Vagina (tissue), 2 donors: ENCODE measurements around the gene CACNA2D4. TPM values are rescaled to one million over a fixed set of nuclear protein-coding genes. Genes with fewer than 3 reads are reported as not detected.

Experiments used
- DNase-seq, 2 donors: peaks; one replicate each; pipeline ENCODE4 v3.0.0-alpha.2; 2017; ENCODE audit errors: extremely low spot score in 2 of 2
- H3K27ac ChIP-seq: fragments of 200-600 bp; sonication (generic); one replicate; pipeline ENCODE4 v1.5.1; 2019
- H3K27me3 ChIP-seq: fragments of 200-600 bp; sonication (generic); one replicate; pipeline ENCODE4 v1.5.1; 2019
- H3K36me3 ChIP-seq, 2 donors: fragments of 200-600 bp; sonication (generic); one replicate each; pipeline ENCODE4 v1.5.1; 2017 to 2019
- H3K4me1 ChIP-seq: fragments of 200-600 bp; sonication (generic); one replicate; pipeline ENCODE4 v1.5.1; 2019
- H3K4me3 ChIP-seq, 2 donors: fragments of 200-600 bp; sonication (generic); 1 replicate in 1 of 2; 2 replicates in 1 of 2; pipeline ENCODE4 v1.5.1; 2016 to 2019
- H3K9me3 ChIP-seq: fragments of 200-600 bp; sonication (generic); one replicate; pipeline ENCODE4 v1.5.1; 2019
- POLR2A ChIP-seq, 2 donors: fragments of 450-650 bp; IDR thresholded peaks; one replicate each; pipeline ENCODE4 v1.6.1; 2017; ENCODE audit warnings: antibody characterized with exemption in 2 of 2, mild to moderate bottlenecking in 2 of 2, moderate library complexity in 2 of 2
- POLR2AphosphoS5 ChIP-seq, 2 donors: sonication (generic); formaldehyde crosslinking; IDR thresholded peaks; one replicate each; pipeline ENCODE4 v1.9.0; 2017; ENCODE audit warnings: antibody characterized with exemption in 2 of 2, mild to moderate bottlenecking in 2 of 2, low read depth in 1 of 2; ENCODE audit not compliant: insufficient read depth in 1 of 2
- intact Hi-C: fragments of 100-400 bp; cut with DNase I; formaldehyde crosslinking; loops from one replicate; pipeline ENCODE4 v1.15.1; 2023
- total RNA-seq: library from RNA; depleted of rRNA; stranded (reverse); fragments of >200 nt; gene quantifications from one replicate; pipeline ENCODE4 v1.2.3, GENCODE V29; 2016
- TF ChIP-seq, protein P1 (sequence below), 3 experiments: fragments of 450-650 bp in 2 of 3; fragments of 200-600 bp in 1 of 3; sonication (generic) in 1 of 3; IDR thresholded peaks; one replicate each; pipeline ENCODE4 v1.5.1; 2017 to 2019; ENCODE audit warnings: antibody characterized with exemption in 3 of 3, mild to moderate bottlenecking in 2 of 3, moderate library complexity in 2 of 3

Gene CACNA2D4
- total RNA-seq, 1 donor from 2014 or later: 2.2 TPM

- TF ChIP-seq POLR2AphosphoS5 (IDR thresholded peaks at IDR 0.05; ENCODE audit: insufficient read depth in 1 of 2, low read depth in 1 of 2): no peak
- no peak for TF ChIP-seq POLR2A (IDR thresholded peaks at IDR 0.05)
- TF ChIP-seq, protein P1, sequence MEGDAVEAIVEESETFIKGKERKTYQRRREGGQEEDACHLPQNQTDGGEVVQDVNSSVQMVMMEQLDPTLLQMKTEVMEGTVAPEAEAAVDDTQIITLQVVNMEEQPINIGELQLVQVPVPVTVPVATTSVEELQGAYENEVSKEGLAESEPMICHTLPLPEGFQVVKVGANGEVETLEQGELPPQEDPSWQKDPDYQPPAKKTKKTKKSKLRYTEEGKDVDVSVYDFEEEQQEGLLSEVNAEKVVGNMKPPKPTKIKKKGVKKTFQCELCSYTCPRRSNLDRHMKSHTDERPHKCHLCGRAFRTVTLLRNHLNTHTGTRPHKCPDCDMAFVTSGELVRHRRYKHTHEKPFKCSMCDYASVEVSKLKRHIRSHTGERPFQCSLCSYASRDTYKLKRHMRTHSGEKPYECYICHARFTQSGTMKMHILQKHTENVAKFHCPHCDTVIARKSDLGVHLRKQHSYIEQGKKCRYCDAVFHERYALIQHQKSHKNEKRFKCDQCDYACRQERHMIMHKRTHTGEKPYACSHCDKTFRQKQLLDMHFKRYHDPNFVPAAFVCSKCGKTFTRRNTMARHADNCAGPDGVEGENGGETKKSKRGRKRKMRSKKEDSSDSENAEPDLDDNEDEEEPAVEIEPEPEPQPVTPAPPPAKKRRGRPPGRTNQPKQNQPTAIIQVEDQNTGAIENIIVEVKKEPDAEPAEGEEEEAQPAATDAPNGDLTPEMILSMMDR (IDR thresholded peaks at IDR 0.05): no peak
- H3K36me3 ChIP-seq: no peaks in the 10 kb centered on the region
- intact Hi-C loops: no loop called here
- H3K9me3 ChIP-seq: no peaks in the 10 kb centered on the region
- H3K4me3 ChIP-seq: no peak overlapping the region
- peaks cover 4% of the 10 kb centered on the region for H3K4me1 ChIP-seq
- peaks cover 5% of the 10 kb centered on the region for H3K27me3 ChIP-seq
- no peak overlapping the region for H3K27ac ChIP-seq
- no peak for DNase-seq
These were observed 89.0 kb downstream of the CACNA2D4 start for GRCh38 chr12:1829306-1829900.

GRCh38 chr12:1828856-1829255 lies 89.6 kb downstream of the CACNA2D4 start:
- H3K9me3 ChIP-seq: no peaks in the 10 kb centered on the region
- H3K4me3 ChIP-seq: no peak overlapping the region
- H3K4me1 ChIP-seq: peaks cover 4% of the 10 kb centered on the region
- intact Hi-C loops: no loop called here
- DNase-seq: no peak
- TF ChIP-seq, protein P1 (IDR thresholded peaks at IDR 0.05): no peak
- TF ChIP-seq POLR2AphosphoS5 (IDR thresholded peaks at IDR 0.05; ENCODE audit: insufficient read depth in 1 of 2, low read depth in 1 of 2) (no peak), POLR2A (IDR thresholded peaks at IDR 0.05) (no peak)
- no peaks in the 10 kb centered on the region for H3K36me3 ChIP-seq
- peaks cover 5% of the 10 kb centered on the region for H3K27me3 ChIP-seq
- H3K27ac ChIP-seq: no peak overlapping the region

- TF ChIP-seq POLR2AphosphoS5 (IDR thresholded peaks at IDR 0.05; ENCODE audit: insufficient read depth in 1 of 2, low read depth in 1 of 2): no peak
- TF ChIP-seq POLR2A (IDR thresholded peaks at IDR 0.05): no peak
- TF ChIP-seq, protein P1 (IDR thresholded peaks at IDR 0.05): no peak
- Histone ChIP-seq H3K27me3 (peaks cover 5% of the 10 kb centered on the region), H3K4me3 (no peak overlapping the region), H3K4me1 (peaks cover 4% of the 10 kb centered on the region), H3K27ac (no peak overlapping the region), H3K36me3 (no peaks in the 10 kb centered on the region), H3K9me3 (no peaks in the 10 kb centered on the region)
- intact Hi-C loops: no loop called here
- no peak for DNase-seq
These were observed 90.3 kb downstream of the CACNA2D4 start for GRCh38 chr12:1827826-1828805.

GRCh38 chr12:1826867-1827705 lies 91.4 kb downstream of the CACNA2D4 start:
- intact Hi-C loops: no loop called here
- no peak for DNase-seq
- Histone ChIP-seq H3K4me3 (no peak overlapping the region), H3K36me3 (no peaks in the 10 kb centered on the region), H3K27ac (no peak overlapping the region), H3K4me1 (peaks cover 4% of the 10 kb centered on the region), H3K9me3 (no peaks in the 10 kb centered on the region), H3K27me3 (peaks cover 5% of the 10 kb centered on the region)
- TF ChIP-seq POLR2AphosphoS5 (IDR thresholded peaks at IDR 0.05; ENCODE audit: insufficient read depth in 1 of 2, low read depth in 1 of 2): no peak
- no peak for TF ChIP-seq POLR2A (IDR thresholded peaks at IDR 0.05)
- TF ChIP-seq, protein P1 (IDR thresholded peaks at IDR 0.05): no peak
